ENCODE measurements around the gene WDR55.
"Not testable (repeated sequence)": the region's sequence is repeated elsewhere in the genome, so short reads cannot be mapped to it uniquely, and the experiment has no call there.

Gene WDR55

DNA sequence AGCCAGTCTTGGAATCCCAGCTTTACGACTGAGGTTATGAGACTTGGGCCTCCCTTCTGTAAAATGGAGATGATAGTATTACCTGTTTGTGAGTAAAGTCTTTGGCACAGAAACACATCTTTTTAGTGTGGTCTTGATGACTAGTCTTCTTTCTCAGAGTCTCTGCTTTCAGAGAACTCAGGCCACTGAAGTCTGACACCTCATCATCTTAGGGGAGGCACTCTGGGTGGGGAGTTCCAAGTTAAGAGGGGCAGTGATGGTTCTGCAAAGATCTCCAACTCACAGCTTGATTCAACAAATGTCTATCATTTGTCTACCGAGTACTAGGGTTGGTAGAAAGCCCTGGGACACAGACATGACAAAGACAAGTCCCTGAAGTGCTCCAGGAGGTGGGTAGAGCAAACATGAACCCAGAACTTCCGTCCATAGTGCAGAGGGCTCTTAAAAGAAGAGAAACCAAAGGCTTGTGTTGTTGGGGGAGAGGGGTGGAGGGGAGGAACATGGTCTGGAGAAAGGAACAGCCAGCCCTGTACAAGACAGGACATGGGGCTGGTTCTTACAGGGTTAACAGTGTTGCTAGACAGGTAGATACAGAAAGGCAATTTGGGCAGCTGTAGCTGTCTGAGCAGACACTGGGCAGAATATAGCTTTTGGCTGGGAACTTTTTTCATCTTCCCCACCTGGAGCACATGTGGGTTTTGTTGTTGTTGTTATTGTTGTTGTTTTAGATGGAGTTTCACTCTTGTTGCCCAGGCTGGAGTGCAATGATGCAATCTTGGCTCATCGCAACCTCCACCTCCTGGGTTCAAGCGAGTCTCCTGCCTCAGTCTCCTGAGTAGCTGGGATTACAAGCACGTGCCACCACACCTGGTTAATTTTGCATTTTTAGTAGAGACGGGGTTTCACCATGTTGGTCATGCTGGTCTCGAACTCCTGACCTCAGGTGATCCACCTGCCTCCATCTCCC is 29.1 kb upstream of the WDR55 start:
- Histone ChIP-seq H3K4me3 (ENCODE audit: low read length) (no peak overlapping the region), H3K79me2 (ENCODE audit: low read length) (peaks cover 9% of the 10 kb centered on the region), H3K9me3 (ENCODE audit: insufficient read depth, low read length) (no peaks in the 10 kb centered on the region), H3K4me2 (ENCODE audit: low read length) (no peak overlapping the region), H3K4me1 (ENCODE audit: low read length) (peaks cover 27% of the 10 kb centered on the region), H3K36me3 (replicated peaks; ENCODE audit: low read depth, low read length) (no peaks in the 10 kb centered on the region), H3K9ac (ENCODE audit: low read length) (no peak overlapping the region), H3K27me3 (ENCODE audit: low read depth, low read length) (no peaks in the 10 kb centered on the region), H2AFZ (ENCODE audit: low read depth, low read length) (peak overlapping the region; percentile 85), H3K27ac (ENCODE audit: low read length) (peak overlapping the region; percentile 52), H4K20me1 (ENCODE audit: insufficient read depth, low read length) (no peaks in the 10 kb centered on the region)
- no peak for TF ChIP-seq EZH2phosphoT487 (IDR thresholded peaks at IDR 0.05; ENCODE audit: low read depth)
- TF ChIP-seq, protein P1, sequence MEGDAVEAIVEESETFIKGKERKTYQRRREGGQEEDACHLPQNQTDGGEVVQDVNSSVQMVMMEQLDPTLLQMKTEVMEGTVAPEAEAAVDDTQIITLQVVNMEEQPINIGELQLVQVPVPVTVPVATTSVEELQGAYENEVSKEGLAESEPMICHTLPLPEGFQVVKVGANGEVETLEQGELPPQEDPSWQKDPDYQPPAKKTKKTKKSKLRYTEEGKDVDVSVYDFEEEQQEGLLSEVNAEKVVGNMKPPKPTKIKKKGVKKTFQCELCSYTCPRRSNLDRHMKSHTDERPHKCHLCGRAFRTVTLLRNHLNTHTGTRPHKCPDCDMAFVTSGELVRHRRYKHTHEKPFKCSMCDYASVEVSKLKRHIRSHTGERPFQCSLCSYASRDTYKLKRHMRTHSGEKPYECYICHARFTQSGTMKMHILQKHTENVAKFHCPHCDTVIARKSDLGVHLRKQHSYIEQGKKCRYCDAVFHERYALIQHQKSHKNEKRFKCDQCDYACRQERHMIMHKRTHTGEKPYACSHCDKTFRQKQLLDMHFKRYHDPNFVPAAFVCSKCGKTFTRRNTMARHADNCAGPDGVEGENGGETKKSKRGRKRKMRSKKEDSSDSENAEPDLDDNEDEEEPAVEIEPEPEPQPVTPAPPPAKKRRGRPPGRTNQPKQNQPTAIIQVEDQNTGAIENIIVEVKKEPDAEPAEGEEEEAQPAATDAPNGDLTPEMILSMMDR (IDR thresholded peaks at IDR 0.05; ENCODE audit: low read depth, low read length), result no peak

DNA sequence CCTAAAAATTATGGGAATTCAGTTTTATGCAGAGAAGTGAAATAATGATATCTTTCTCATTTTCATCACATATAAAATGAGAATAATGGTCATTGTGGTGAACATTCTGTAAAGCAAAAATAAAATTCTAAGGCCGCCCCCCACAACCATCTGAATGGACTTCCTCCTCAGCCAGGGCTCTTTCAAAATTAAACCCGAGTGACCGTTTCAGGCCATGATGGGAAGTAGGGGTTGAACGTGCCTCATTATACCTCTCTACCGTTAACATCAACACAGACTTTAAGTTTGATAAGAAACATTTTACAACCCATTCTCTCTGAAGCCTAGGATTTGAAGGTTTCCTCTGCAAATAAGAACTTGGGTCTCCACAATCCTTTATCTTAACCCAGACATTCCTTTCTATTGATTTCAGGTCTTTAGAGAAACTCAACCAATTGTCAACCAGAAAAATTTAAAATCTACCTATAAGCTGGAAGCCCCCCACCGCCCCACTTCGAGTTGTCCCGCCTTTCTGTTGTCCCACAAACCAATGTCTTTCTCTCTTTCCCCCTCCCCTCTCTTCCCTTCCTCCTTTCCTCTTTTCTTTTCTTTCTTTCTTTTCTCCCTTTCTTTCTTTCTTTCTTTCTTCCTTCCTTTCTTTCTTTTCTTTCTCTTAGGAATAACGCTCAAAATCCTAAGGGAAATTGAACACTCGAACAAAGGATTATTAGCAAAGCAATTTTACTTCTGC is 27.2 kb upstream of the WDR55 start:
- no peak overlapping the region for H3K4me2 ChIP-seq (ENCODE audit: low read length)
- H2AFZ ChIP-seq (ENCODE audit: low read depth, low read length), result no peak overlapping the region
- H3K4me1 ChIP-seq (ENCODE audit: low read length), result peaks cover 27% of the 10 kb centered on the region
- H3K9ac ChIP-seq (ENCODE audit: low read length), result no peak overlapping the region
- H3K9me3 ChIP-seq (ENCODE audit: insufficient read depth, low read length), result no peaks in the 10 kb centered on the region
- peaks cover 9% of the 10 kb centered on the region for H3K79me2 ChIP-seq (ENCODE audit: low read length)
- no peaks in the 10 kb centered on the region for H3K36me3 ChIP-seq (replicated peaks; ENCODE audit: low read depth, low read length)
- no peaks in the 10 kb centered on the region for H4K20me1 ChIP-seq (ENCODE audit: insufficient read depth, low read length)
- TF ChIP-seq, protein P1 (IDR thresholded peaks at IDR 0.05; ENCODE audit: low read depth, low read length), result no peak
- TF ChIP-seq EZH2phosphoT487 (IDR thresholded peaks at IDR 0.05; ENCODE audit: low read depth), result no peak
- no peak overlapping the region for H3K4me3 ChIP-seq (ENCODE audit: low read length)
- H3K27ac ChIP-seq (ENCODE audit: low read length), result no peak overlapping the region
- no peaks in the 10 kb centered on the region for H3K27me3 ChIP-seq (ENCODE audit: low read depth, low read length)

DNA sequence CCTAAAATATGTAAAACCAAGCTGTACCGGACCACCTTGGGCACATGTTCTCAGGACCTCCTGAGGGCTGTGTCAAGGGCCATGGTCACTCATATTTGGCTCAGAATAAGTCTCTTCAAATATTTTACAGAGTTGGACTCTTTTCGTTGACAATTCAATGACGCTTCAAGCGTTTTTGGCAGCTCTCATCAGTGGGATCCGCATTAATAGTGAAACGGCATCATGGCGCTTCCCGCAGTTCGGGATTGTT is 25.9 kb upstream of the WDR55 start:
- peak overlapping the region; percentile 52 for H3K27ac ChIP-seq (ENCODE audit: low read length)
- H3K4me3 ChIP-seq (ENCODE audit: low read length), result peak overlapping the region; percentile 96
- H3K9ac ChIP-seq (ENCODE audit: low read length), result peak overlapping the region; percentile 52
- not testable (repeated sequence) for H3K36me3 ChIP-seq (replicated peaks; ENCODE audit: low read depth, low read length); H3K79me2 ChIP-seq (ENCODE audit: low read length); H4K20me1 ChIP-seq (ENCODE audit: insufficient read depth, low read length); H3K9me3 ChIP-seq (ENCODE audit: insufficient read depth, low read length); H3K27me3 ChIP-seq (ENCODE audit: low read depth, low read length)
- peak overlapping the region; percentile 67 for H3K4me2 ChIP-seq (ENCODE audit: low read length)
- H2AFZ ChIP-seq (ENCODE audit: low read depth, low read length), result peak overlapping the region; percentile 96
- H3K4me1 ChIP-seq (ENCODE audit: low read length), result peaks cover 27% of the 10 kb centered on the region

DNA sequence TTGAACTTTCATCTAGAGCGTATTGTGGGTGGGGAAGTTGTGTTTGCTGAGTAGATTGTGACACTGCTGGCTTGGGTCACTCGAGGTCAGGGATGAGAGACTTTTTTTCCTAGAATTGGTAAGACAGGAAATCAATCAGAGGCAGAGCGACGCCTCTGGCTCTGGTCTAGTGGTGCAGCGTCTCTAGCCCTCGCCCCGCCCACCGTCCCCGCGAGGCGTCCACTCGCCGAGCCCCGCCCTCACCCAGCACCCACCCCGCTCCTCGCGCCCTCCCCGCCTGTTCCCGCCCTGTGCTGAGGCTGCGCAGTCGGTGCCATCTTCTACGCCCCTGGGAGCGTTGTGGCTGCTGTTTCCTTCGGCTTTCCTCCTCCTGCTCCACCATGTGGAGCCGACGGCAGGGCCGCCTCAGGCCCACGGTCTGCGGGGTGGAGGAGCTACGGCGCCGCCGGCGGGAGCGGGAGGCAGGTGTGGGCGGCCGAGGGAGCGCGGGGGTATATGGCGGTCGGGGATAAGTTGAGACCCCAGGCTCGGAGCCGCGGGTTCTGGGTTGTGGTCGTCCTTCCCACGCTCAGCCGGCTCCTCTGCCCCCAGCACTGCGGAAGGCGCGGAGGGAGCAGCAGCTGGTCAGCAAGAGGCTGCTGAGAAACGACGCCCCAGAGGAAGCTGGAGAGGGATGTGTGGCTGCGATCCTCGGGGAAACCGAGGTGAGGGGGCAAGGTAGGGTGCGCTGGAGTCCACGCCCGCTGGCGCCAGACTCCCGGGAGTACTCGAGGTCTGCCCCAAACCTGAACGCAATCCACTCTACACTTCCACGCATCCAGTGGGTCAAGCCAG is 25.3 kb upstream of the WDR55 start, which contains the start of gene TMCO6:
Gene TMCO6, plus strand, starts transcription at position 304 of the 834 bp plus-strand sequence. Its CDS starts 77 bp downstream, at position 381.
- peak within 1 kb of the TSS; percentile 92 for H3K9ac ChIP-seq (ENCODE audit: low read length)
- peaks cover 23% of the 10 kb centered on the region for H3K4me1 ChIP-seq (ENCODE audit: low read length)
- H3K27me3 ChIP-seq (ENCODE audit: low read depth, low read length), result no peaks in the 10 kb centered on the region
- H3K4me3 ChIP-seq (ENCODE audit: low read length), result peak within 1 kb of the TSS; percentile 96
- H3K36me3 ChIP-seq (replicated peaks; ENCODE audit: low read depth, low read length), result no peaks in the 10 kb centered on the region
- TF ChIP-seq, protein P1 (IDR thresholded peaks at IDR 0.05; ENCODE audit: low read depth, low read length), result peak; percentile 42
- TF ChIP-seq EZH2phosphoT487 (IDR thresholded peaks at IDR 0.05; ENCODE audit: low read depth), result no peak
- peaks cover 9% of the 10 kb centered on the region for H3K79me2 ChIP-seq (ENCODE audit: low read length)
- H3K4me2 ChIP-seq (ENCODE audit: low read length), result peak within 1 kb of the TSS; percentile 97
- no peaks in the 10 kb centered on the region for H4K20me1 ChIP-seq (ENCODE audit: insufficient read depth, low read length)
- H3K27ac ChIP-seq (ENCODE audit: low read length), result peak within 1 kb of the TSS; percentile 52
- H2AFZ ChIP-seq (ENCODE audit: low read depth, low read length), result peak within 1 kb of the TSS; percentile 96
- no peaks in the 10 kb centered on the region for H3K9me3 ChIP-seq (ENCODE audit: insufficient read depth, low read length)
